Measurements from ENCODE around the gene TXLNB.
A peak's percentile ranks its signal among the peaks of the same experiment; 100 is the strongest.
"Not testable (repeated sequence)": the region's sequence is repeated elsewhere in the genome, so short reads cannot be mapped to it uniquely, and the experiment has no call there.

TXLNB gene

GRCh38 chr6:139231206-139231605 lies 60.6 kb downstream of the TXLNB start:
- DNase-seq = no peak

- DNase-seq = peak; percentile 71 to 87
These were observed 61.4 kb downstream of the TXLNB start for GRCh38 chr6:139230391-139230840.

- not testable (repeated sequence) for DNase-seq
These were observed 63.4 kb downstream of the TXLNB start for GRCh38 chr6:139228387-139228786.

- DNase-seq = no peak
These were observed 72.1 kb downstream of the TXLNB start for GRCh38 chr6:139219746-139220145.

GRCh38 chr6:139219271-139219729 lies 72.5 kb downstream of the TXLNB start:
- peak; percentile 85 to 95 for DNase-seq

- DNase-seq = not testable (repeated sequence)
These were observed 79.3 kb downstream of the TXLNB start for GRCh38 chr6:139212460-139212859.

GRCh38 chr6:139210766-139211165 lies 81.0 kb downstream of the TXLNB start:
- not testable (repeated sequence) for DNase-seq

- no peak for DNase-seq
These were observed 86.0 kb downstream of the TXLNB start for GRCh38 chr6:139205843-139206242.

- DNase-seq = no peak
These were observed 86.8 kb downstream of the TXLNB start for GRCh38 chr6:139204978-139205377.

- no peak for DNase-seq
These were observed 90.4 kb downstream of the TXLNB start for GRCh38 chr6:139201378-139201777.

GRCh38 chr6:139198529-139199288 lies 93.1 kb downstream of the TXLNB start:
- DNase-seq = peak; percentile 2 to 61

GRCh38 chr6:139194740-139195139 lies 97.1 kb downstream of the TXLNB start:
- no peak for DNase-seq

All from NCI-H2081 (cell line).